Breast epithelium (tissue), 3 donors: ENCODE data around the gene MPPED2.

Experiments
- POLR2A ChIP-seq: fragments of 450-650 bp; IDR thresholded peaks from one replicate; pipeline ENCODE4 v1.6.1; 2016; ENCODE audit warnings: antibody characterized with exemption, mild to moderate bottlenecking, moderate library complexity
- POLR2AphosphoS5 ChIP-seq, 3 donors: sonication (generic); formaldehyde crosslinking; IDR thresholded peaks; one replicate each; pipeline ENCODE4 v1.6.1; 2017; ENCODE audit warnings: antibody characterized with exemption in 3 of 3
- TF ChIP-seq, protein P1 (sequence below), 3 donors: fragments of 450-650 bp; IDR thresholded peaks; one replicate each; pipeline ENCODE4 v1.5.1; 2016 to 2017; ENCODE audit warnings: antibody characterized with exemption in 3 of 3, mild to moderate bottlenecking in 3 of 3, moderate library complexity in 3 of 3

DNA sequence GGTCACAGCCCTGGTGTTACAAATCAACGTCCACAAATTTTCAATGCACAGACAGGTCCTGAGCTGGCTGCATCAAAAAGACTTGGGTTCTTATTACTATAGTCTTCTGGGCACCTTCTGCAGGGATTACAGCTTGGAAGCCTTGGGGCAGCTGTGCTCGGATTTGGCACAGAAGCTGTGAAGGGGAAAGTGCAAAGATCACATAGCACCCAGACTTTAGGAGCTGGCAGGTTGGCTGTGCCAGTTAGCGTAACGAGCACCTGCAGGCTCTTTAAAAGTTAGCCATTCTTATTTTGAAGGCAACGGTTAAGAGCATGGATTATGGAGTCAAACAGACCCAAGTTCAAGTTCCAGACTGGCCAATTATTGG, 162.9 kb downstream of the MPPED2 start:
- TF ChIP-seq, protein P1, sequence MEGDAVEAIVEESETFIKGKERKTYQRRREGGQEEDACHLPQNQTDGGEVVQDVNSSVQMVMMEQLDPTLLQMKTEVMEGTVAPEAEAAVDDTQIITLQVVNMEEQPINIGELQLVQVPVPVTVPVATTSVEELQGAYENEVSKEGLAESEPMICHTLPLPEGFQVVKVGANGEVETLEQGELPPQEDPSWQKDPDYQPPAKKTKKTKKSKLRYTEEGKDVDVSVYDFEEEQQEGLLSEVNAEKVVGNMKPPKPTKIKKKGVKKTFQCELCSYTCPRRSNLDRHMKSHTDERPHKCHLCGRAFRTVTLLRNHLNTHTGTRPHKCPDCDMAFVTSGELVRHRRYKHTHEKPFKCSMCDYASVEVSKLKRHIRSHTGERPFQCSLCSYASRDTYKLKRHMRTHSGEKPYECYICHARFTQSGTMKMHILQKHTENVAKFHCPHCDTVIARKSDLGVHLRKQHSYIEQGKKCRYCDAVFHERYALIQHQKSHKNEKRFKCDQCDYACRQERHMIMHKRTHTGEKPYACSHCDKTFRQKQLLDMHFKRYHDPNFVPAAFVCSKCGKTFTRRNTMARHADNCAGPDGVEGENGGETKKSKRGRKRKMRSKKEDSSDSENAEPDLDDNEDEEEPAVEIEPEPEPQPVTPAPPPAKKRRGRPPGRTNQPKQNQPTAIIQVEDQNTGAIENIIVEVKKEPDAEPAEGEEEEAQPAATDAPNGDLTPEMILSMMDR (IDR thresholded peaks at IDR 0.05), result no peak
- TF ChIP-seq POLR2A, result no peak
- no peak for TF ChIP-seq POLR2AphosphoS5 (IDR thresholded peaks at IDR 0.05)
